ENCODE data around the gene NCAM1.

GRCh38 chr11:113091481-113091780, 130.2 kb downstream of the NCAM1 start:
- TF ChIP-seq CTCF (IDR thresholded peaks at IDR 0.05 in 2 of 3, conservative IDR thresholded peaks at IDR 0.05 in 1 of 3; ENCODE audit: insufficient read depth in 2 of 3, low read depth in 1 of 3, low read length in 3 of 3) (no peak), ZFX (CRISPR knock-in tag; IDR thresholded peaks at IDR 0.05) (no peak), CEBPB (tag; IDR thresholded peaks at IDR 0.05) (no peak), BRCA1 (IDR thresholded peaks at IDR 0.05) (no peak), BRCA1 (CRISPR knock-in tag; IDR thresholded peaks at IDR 0.05) (no peak), ZKSCAN1 (IDR thresholded peaks at IDR 0.05; ENCODE audit: low read depth, low read length) (no peak), MYNN (IDR thresholded peaks at IDR 0.05) (no peak), MYNN (CRISPR knock-in tag; IDR thresholded peaks at IDR 0.05) (no peak), EZH2 (IDR thresholded peaks at IDR 0.05; ENCODE audit: borderline replicate concordance, low read depth, low read length) (no peak), NR3C1 (CRISPR knock-in tag; IDR thresholded peaks at IDR 0.05) (no peak), JUN (IDR thresholded peaks at IDR 0.05; ENCODE audit: borderline replicate concordance, low read depth, low read length) (no peak), JUN (CRISPR knock-in tag; IDR thresholded peaks at IDR 0.05; ENCODE audit: borderline replicate concordance) (no peak), DLX4 (CRISPR knock-in tag; IDR thresholded peaks at IDR 0.05) (no peak), RFX5 (IDR thresholded peaks at IDR 0.05; ENCODE audit: low read depth, low read length) (no peak), THAP7 (CRISPR knock-in tag; IDR thresholded peaks at IDR 0.05) (no peak), CEBPZ (IDR thresholded peaks at IDR 0.05; ENCODE audit: borderline replicate concordance, low read depth, low read length) (no peak)

Measured in K562 (cell line).